Muscle layer of duodenum (tissue), 2 donors: Measurements from ENCODE around the gene IGF2BP3.
"Not testable (repeated sequence)": the region's sequence is repeated elsewhere in the genome, so short reads cannot be mapped to it uniquely, and the experiment has no call there.

Source experiments
- H3K27ac ChIP-seq: one replicate; pipeline ENCODE4 v1.7.0; 2013; ENCODE audit warnings: mild to moderate bottlenecking, low read length
- H3K27me3 ChIP-seq: one replicate; pipeline ENCODE4 v1.7.0; 2013; ENCODE audit warnings: low read depth, mild to moderate bottlenecking, control low read depth, low read length
- H3K36me3 ChIP-seq, 2 donors: one replicate each; pipeline ENCODE4 v1.7.0; 2013; ENCODE audit warnings: low read length in 2 of 2, control low read depth in 1 of 2, mild to moderate bottlenecking in 1 of 2; ENCODE audit not compliant: insufficient read depth in 2 of 2, control insufficient read depth in 1 of 2
- H3K4me1 ChIP-seq, 2 donors: one replicate each; pipeline ENCODE4 v1.7.0; 2013; ENCODE audit warnings: low read length in 2 of 2, mild to moderate bottlenecking in 2 of 2, control low read depth in 1 of 2, moderate library complexity in 1 of 2; ENCODE audit not compliant: insufficient read depth in 2 of 2, control insufficient read depth in 1 of 2
- H3K4me3 ChIP-seq, 2 donors: one replicate each; pipeline ENCODE4 v1.7.0; 2013; ENCODE audit warnings: low read length in 2 of 2, low read depth in 1 of 2, mild to moderate bottlenecking in 1 of 2
- H3K9me3 ChIP-seq, 2 donors: one replicate each; pipeline ENCODE4 v1.7.0; 2013; ENCODE audit warnings: low read length in 2 of 2, control low read depth in 1 of 2, mild to moderate bottlenecking in 1 of 2; ENCODE audit not compliant: control insufficient read depth in 1 of 2
- donor health status: healthy.

Gene IGF2BP3

GRCh38 chr7:23470330-23471105 lies at the start of gene IGF2BP3:
Gene IGF2BP3, minus strand, starts transcription at chr7:23470491. Its CDS starts 381 bp downstream, at chr7:23470110.
- no peak within 1 kb of the TSS for H3K27ac ChIP-seq

GRCh38 chr7:23514755-23515154 lies 44.5 kb upstream of the IGF2BP3 start:
- Histone ChIP-seq H3K27ac (no peak overlapping the region), H3K9me3 (no peaks in the 10 kb centered on the region), H3K4me3 (no peak overlapping the region), H3K27me3 (no peaks in the 10 kb centered on the region), H3K4me1 (no peaks in the 10 kb centered on the region), H3K36me3 (peaks cover 36 to 72% of the 10 kb centered on the region in 2 donors)

More at GRCh38 chr7:23470330-23471105, at the start of gene IGF2BP3:
- Histone ChIP-seq H3K4me3 (peak within 1 kb of the TSS; percentile 48 to 63), H3K36me3 (no peaks in the 10 kb centered on the region), H3K9me3 (peaks cover 0 to 5% of the 10 kb centered on the region in 2 donors), H3K27me3 (peaks cover 86% of the 10 kb centered on the region), H3K4me1 (peaks cover 3 to 55% of the 10 kb centered on the region in 2 donors)

DNA sequence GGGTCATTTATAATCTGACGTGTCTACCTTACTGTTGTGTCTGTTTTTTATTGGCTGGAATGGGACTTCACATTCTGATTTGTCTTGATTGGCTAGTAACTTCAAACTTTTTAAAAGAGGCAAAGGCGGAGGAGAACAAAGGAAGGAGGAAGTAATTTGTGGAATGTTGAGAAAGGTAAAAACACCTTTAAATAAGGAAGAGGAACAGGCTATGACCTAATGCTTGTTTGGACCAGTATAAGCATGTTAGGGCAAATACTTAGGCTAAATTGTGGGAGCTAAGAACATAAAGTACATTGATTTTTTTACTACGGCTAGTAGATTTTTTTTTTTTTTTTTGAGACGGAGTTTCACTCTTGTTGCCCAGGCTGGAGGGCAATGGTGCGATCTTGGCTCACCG lies 43.5 kb upstream of the IGF2BP3 start:
- H3K4me1 ChIP-seq, H3K4me3 ChIP-seq, H3K27me3 ChIP-seq, H3K27ac ChIP-seq, H3K9me3 ChIP-seq: not testable (repeated sequence)
- peaks cover 34 to 67% of the 10 kb centered on the region in 2 donors for H3K36me3 ChIP-seq

- Histone ChIP-seq H3K4me3 (no peak overlapping the region), H3K27me3 (no peaks in the 10 kb centered on the region), H3K4me1 (peaks cover 0 to 4% of the 10 kb centered on the region in 2 donors), H3K36me3 (peaks cover 0 to 4% of the 10 kb centered on the region in 2 donors), H3K27ac (no peak overlapping the region), H3K9me3 (no peaks in the 10 kb centered on the region)
These were observed 23.7 kb upstream of the IGF2BP3 start for GRCh38 chr7:23494009-23494408.

- Histone ChIP-seq H3K4me3 (no peak overlapping the region), H3K4me1 (peaks cover 0 to 4% of the 10 kb centered on the region in 2 donors), H3K9me3 (no peaks in the 10 kb centered on the region), H3K27me3 (no peaks in the 10 kb centered on the region), H3K27ac (no peak overlapping the region), H3K36me3 (no peaks in the 10 kb centered on the region)
These were observed 21.2 kb upstream of the IGF2BP3 start for GRCh38 chr7:23491502-23491901.

DNA sequence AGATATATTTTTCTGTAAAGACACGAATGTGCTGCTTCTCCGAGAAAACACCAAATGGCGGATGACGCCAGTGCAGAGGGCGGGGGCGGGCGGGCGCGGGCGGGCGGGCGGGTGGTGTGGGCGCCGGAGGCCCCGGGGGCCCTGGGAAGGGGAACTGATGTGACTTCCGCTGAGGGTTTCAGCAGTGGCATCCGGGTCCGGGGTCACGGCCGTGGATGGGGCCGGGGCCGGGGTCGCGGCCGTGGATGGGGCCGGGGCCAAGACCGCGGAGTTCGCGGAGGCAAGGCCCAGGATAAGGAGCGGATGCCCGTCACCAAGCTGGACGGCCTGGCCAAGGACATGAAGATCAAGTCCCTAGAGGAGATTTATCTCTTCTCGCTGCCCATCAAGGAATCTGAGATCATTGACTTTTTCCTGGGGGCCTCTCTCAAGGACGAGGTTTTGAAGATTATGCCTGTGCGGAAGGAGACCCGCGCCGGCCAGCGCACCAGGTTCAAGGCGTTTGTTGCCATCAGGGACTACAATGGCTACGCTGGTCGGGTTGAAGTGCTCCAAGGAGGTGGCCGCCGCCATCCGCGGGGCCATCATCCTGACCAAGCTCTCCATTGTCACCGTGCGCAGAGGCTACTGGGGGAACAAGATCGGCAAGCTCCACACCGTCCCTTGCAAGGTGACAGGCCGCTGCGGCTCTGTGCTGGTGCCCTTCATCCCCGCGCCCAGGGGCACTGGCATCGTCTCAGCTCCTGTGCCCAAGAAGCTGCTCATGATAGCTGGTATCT lies 20.3 kb upstream of the IGF2BP3 start:
- peak overlapping the region; percentile 33 to 71 for H3K4me3 ChIP-seq
- H3K27ac ChIP-seq: no peak overlapping the region
- peaks cover 0 to 4% of the 10 kb centered on the region in 2 donors for H3K4me1 ChIP-seq
- no peaks in the 10 kb centered on the region for H3K9me3 ChIP-seq
- H3K27me3 ChIP-seq: no peaks in the 10 kb centered on the region
- no peaks in the 10 kb centered on the region for H3K36me3 ChIP-seq

- not testable (repeated sequence) for H3K4me3 ChIP-seq
These were observed 18.4 kb upstream of the IGF2BP3 start for GRCh38 chr7:23488714-23489113.

DNA sequence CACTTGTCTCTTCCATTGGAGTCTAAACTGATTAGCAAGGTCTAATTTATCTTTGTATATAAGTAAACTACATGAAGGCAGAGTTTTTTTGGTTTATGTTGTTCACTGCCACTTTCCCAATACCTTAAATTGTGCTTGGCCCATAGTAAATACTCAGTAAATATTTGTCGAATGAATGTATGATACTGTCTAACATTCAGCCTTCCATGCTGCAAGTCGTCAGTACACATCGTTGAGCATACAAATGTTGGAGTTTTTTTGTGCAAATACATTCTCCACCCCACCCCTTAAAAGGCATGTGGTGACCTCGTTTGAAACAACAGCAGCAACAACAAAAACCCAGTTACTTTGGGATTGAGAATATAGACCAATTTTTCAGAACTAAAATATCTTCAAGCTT lies 17.4 kb upstream of the IGF2BP3 start:
- Histone ChIP-seq H3K9me3 (no peaks in the 10 kb centered on the region), H3K4me1 (peaks cover 0 to 4% of the 10 kb centered on the region in 2 donors), H3K36me3 (no peaks in the 10 kb centered on the region), H3K27me3 (no peaks in the 10 kb centered on the region), H3K27ac (no peak overlapping the region), H3K4me3 (no peak overlapping the region)

More at GRCh38 chr7:23488714-23489113, 18.4 kb upstream of the IGF2BP3 start:
- H3K36me3 ChIP-seq, H3K9me3 ChIP-seq, H3K27ac ChIP-seq, H3K27me3 ChIP-seq, H3K4me1 ChIP-seq: not testable (repeated sequence)

DNA sequence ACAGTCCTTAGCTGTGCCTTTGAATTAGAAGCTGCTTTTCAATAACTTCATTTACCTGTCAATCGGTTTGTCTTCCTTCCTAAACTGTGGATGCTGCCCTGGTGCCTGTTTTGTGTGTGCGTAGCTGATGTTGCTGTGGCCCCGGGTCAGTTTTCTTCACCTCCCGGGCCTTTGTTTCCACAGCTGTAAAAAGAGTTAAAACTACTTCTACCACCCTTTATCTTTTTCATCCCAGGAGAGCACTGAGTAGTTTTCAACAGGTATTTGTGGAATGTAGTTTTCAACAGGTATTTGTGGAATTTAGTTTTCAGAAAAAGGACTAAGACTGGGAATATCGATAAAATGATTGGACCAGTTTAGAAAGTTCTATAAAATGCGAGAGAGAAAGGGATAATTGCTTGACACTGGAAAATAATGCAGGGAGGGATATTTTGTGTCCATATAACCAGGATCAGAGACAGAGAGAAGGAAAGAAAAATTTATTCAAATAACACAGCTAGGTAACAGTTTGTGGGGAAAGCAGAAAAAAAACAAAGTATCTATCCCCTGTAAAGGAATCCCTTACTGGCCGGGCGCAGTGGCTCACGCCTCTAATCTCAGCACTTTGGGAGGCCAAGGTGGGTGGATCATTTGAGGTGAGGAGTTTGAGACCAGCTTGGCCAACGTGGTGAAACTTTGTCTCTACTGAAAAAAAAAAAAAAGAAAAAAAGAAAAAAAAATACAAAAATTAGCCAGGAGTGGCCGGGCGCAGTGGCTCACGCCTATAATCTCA lies 15.9 kb upstream of the IGF2BP3 start:
- no peaks in the 10 kb centered on the region for H3K9me3 ChIP-seq
- H3K27me3 ChIP-seq: no peaks in the 10 kb centered on the region
- H3K36me3 ChIP-seq: no peaks in the 10 kb centered on the region
- no peaks in the 10 kb centered on the region for H3K4me1 ChIP-seq
- no peak overlapping the region for H3K4me3 ChIP-seq
- no peak overlapping the region for H3K27ac ChIP-seq

- Histone ChIP-seq H3K27me3 (no peaks in the 10 kb centered on the region), H3K4me3 (no peak overlapping the region)
These were observed 12.4 kb upstream of the IGF2BP3 start for GRCh38 chr7:23482686-23483085.

More at GRCh38 chr7:23482686-23483085, 12.4 kb upstream of the IGF2BP3 start:
- H3K4me1 ChIP-seq: no peaks in the 10 kb centered on the region
- H3K27ac ChIP-seq: no peak overlapping the region
- H3K36me3 ChIP-seq: no peaks in the 10 kb centered on the region
- no peaks in the 10 kb centered on the region for H3K9me3 ChIP-seq
